ENCODE data around the gene TNFRSF13B.

Gene TNFRSF13B

DNA sequence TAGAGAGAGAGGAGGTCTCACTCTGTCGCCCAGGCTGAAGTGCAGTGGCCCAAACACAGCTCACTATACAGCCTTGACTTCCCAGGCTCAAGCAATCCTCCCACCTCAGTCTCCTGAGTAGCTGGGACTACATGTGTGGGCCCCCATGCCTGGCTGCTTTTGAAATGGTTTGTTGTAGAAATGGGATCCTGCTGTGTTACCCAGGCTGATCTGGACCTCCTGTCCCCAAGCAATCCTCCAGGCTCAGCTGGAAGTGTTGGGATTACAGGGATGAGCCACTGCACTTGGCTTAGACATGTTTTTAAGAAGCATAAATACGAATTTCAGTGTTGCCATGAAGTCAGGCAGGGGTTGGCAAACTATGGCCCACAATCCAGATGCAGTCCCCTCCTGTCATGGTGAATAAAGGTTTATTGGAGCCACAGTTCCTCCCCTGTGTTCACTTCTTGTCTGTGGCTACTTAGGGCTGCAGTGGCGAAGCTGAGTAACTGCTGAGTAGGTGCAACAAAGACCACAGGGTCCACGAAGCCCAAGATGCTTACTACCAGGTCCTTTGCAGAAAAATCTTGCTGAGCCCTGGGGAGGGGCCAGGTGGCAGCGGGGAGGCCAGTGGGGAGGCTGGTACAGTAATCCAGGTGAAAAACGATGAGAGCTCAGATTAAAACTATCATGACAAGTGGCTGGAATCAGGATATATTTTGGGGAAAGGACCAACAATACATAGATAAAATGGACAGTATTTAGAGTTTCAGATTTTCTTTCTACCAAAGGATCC lies 35.2 kb downstream of the TNFRSF13B start:
- DNase-seq: no peak

DNA sequence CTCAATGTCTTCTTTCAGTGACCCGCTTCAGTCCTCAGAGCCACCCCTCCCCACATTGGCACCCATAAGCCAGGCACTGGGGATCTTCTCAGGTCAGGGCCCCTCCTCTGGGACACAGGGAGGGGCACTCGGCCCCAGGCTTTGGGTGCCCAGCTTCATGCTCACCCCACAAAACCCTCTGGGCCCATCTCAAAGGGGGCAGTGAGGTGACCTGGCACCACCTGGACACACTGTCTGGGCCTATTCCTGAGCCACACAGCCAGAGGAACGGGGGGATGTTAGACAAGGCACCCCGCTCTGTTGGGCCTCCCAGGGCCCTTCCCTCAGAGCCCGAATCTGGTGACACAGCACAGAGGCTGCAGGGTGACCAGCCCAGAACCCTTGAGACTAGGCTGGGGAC lies 36.1 kb downstream of the TNFRSF13B start:
- no peak for DNase-seq

DNA sequence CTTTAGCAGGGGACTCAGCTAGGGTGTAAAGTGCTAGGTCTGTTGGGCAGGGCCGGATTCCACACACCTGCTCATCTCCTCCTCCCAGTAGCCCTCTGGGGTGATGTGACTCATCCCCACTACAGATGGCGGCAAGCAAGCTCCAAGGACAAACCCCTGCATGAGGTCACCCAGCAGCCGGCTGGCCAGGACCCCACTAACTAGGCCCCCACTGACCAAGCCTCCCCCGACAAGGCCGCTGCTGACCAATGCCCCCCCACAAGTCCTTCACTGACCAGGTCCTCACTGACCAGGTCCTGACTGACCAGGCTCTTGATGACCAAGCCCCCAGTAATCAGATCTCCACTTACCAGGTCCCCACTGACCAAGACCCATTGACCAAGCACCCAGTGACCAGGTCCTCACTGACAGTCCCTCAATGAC lies 36.7 kb downstream of the TNFRSF13B start:
- no peak for DNase-seq

DNA sequence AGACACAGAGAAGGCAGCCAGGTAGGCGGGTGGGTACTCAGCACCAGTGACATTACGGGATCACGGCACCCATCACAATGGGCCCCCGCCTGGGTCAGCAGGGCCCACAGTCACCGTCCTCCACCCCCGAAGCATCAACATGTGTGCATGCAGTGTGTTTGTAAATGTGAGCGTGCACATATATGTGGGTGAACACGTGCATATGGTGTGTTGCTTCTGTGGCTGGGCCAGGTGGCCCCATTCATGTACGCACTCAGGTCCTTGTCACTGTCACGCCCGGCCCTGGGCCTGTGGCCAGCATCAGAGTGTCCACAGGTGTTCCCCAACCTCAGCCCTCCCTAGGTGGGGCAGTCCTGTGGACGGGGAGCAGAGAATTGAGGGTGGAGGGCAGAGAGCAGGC lies 37.1 kb downstream of the TNFRSF13B start:
- DNase-seq: no peak

DNA sequence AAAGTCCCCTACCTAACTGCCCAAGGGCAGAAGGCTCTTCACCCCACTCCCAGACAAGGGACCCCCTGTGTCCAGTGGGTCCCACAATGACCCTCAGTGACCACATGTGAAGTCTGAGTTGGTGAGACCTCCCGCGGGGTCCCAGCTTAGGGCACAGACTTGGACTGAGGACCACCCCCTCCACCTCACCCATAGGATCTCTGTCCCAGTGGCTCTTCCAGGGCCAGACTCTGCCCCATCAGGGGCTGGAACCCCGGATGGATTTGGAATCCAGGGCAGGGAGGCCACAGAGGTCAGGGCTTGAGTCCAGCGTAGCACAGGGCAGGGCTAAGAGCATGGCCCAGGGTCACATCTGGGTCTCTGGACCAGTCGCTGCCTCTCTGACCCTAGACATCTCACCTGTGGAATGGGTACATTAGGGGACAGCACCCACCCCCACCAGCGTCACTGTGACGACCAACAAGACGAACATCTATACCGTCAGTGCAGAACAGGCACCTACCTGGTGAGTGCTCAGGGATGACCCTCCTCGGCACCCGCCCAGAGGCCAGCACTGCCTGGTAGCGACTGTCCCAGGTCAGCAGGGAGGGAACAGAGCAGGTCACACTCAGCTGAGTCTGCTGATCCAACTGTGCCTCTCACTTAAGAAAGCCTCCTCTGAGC lies 37.7 kb downstream of the TNFRSF13B start:
- DNase-seq: no peak

DNA sequence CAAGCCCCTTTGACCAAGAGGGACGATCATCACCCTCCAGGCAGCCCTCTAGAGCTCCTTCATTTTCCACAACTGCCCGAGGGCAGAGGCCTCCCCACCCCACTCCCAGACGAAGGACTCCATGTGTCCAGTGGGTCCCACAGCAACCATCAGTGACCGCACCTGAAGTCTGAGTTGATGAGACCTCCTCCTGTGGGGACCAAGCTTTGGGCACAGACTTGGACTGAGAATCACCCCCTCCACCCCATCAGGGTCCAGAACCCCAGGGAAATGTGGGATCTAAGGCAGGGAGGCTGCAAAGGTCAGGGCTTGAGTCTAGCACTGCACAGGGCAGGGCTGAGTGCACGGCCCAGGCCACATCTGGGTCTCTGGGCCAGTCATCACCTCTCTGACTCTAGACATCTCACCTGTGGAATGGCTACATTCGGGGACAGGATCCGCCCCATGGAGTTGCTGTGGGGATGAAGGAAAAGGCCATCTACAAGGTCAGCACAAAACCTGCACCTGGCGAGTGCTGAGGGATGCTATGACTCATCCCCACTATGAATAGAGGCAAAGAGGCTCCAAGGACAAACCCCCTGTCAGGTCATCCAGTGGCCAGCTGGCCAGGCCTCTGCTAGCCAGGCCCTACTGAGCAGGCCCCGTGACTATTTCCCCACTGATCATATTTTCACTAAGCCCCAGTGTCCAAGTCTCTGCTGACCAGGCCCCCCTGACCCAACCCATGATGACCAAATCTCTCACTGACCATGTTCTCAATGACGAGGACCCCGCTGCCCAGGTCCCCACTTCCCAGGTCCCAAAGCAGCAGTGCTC lies 38.4 kb downstream of the TNFRSF13B start:
- DNase-seq: no peak

DNA sequence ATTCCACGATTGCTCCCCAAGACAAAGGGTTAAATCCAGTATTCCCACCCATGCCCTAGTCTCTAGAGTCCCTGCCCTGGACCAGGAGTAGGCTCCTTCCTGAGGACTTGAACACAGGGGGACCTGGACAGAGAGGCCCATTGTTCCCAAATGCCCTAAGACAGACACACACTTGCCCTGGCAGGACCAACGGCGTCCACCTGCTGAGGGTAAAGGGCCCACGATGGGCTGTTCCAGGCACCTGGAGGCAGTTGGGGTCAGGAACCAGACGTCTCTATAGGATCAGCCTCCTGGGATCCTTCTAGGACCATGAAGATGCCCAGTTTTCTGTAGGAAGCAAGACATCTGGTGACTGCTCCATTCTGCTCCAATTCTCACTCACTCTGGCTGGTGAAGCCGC lies 39.3 kb downstream of the TNFRSF13B start:
- DNase-seq: no peak

DNA sequence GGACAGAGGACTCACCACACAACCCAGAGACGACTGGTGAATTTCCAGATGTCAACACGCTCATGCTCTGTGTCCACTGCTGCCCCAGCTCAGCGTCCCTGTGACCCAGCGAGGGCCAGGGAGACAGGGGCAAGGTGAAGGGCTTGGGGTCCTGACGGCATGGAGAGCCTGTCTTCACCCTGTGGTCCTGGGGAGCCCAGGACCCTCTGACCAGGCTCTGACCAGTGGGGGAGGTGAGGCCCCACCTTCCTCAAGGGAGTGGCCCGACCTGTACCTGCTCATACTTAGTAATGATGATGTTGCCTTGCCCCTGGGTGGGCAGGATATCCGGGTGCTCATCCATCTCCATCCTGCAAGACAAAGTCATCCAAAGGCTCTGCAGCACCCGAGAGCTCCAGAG lies 39.8 kb downstream of the TNFRSF13B start:
- DNase-seq: no peak

DNA sequence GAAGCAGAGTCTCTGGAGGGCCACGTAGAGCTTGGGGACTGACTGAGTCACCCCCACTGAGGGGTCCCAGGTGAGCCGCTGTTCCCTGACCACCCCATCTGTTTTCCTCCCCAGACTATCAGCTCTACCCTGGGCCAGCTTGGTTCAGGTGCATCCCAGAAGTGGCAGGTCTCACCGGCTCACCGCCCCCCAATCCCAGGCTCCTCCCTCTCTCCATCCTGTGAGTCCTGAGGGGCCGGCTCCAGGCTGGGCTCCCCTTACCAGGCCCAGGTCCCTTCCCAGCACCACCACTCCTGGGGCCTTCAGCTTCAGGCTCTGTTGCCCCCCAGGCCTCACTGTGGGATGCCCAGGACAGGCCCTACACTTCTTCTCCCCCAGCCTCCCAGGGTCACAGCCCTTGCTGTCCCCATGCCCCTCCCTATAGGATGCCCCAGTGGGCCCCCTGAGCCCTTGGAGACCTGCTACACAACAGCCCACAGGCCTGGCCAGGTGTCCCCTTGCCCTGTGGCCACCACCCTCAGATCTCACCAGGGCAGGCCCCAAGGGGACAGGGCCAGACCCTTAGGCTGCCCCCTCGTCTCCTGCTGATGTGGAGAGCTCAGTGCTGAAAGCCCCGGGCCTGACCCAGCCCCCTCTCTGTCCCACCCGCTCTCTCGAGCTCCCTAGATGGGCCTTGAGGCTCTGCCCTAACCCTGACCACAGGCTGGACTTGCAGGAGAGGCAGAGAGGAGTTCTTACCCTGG lies 40.4 kb downstream of the TNFRSF13B start:
- no peak for DNase-seq

DNA sequence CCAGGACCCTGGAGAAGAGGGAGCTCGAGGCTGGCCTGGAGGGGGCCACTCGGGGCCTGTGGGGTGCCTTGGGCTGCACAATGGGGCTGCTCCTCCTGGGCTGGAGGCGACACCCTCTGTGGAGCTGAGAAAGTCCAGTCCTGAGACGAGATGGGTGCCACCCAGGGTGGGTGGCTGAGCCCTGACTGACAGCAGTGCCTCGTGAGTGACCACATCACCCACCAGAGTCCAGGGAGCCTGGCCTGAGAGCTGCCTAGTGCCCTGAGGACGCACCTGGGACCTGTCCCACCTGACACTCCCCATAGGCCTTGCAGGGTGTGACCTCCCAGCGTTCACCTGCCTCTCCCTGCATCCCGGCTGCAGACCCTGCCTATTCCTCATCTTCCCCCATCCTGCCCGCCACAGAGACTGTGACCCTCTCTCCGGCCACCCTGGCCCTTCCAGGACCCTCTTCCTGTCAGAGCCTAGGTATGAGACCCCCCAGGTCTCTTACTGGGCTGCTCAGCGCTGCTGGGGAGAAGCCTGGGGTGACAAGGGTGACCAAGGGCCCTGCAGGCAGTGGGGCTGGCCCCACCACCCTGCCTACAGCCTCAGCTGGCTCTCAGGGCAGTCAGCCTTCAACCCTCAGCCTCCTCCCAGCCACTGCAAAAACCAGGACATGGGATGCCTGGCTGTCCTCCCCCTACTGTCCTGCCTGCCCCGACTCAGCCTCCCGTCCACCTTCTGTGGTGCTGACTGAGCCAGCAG lies 41.2 kb downstream of the TNFRSF13B start:
- no peak for DNase-seq

DNA sequence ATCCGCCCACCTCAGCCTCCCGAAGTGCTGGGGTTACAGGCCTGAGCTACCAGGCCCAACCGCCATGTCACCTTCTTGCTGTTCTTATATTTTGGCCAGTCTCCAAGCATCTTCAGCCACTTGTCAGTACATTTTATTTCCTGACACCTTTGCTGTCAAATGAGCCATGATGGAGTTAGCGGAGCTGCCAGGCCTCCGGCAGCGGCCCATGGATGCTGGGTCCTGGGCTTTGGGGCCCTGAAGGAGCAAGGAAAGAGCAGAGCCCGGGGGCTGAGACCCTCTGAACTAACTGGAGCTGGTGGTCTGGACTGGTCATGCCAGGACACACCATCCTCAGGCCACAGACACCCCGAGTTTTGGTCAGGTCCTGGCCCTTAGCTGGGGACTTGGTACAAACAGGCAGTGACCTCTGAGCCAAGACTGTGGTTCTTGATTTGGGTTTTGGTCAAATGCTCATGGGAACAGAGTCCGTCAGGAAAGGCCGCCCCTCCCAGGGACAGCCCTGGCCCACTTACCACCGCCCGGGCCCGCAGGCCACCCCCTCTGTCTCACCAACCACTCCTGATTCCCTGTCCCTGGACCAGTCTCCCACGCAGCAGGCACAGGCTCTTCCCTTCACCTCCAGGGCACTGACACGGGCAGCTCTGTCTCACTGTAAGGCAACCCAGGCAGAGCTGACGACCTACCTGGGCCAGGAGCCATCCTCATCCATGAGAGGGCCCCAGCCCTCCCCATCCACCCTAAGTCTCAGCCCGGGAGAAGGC lies 42.0 kb downstream of the TNFRSF13B start:
- DNase-seq: no peak

DNA sequence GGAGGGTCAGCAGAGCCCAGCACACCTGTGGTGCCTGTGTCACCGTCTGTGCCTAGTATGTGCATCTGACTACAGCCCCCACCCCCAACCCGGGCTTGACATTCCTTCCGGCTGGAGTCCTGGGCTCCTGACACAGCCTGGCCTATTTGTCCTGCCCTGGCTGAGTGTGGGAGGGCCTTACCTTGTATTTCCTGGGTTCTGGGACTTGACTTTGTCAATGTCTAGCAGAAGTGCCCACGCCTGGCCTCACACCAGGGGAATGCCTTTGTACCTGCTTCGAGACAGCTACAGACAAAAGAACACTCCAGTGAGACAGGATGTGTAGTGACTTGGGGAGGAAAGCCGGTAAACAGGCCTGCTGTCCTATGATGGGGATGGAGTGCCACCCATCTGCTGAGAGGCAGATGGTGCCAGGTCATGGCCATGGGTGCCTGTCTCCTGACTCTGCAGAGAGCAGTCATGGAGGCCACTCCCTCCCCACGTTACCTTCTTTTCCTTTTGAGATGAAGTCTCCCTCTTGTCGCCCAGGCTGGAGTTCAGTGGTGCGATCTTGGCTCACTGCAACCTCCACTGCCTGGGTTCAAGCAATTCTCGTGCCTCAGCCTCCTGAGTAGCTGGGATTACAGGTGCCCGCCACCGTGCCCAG lies 42.8 kb downstream of the TNFRSF13B start:
- no peak for DNase-seq

DNA sequence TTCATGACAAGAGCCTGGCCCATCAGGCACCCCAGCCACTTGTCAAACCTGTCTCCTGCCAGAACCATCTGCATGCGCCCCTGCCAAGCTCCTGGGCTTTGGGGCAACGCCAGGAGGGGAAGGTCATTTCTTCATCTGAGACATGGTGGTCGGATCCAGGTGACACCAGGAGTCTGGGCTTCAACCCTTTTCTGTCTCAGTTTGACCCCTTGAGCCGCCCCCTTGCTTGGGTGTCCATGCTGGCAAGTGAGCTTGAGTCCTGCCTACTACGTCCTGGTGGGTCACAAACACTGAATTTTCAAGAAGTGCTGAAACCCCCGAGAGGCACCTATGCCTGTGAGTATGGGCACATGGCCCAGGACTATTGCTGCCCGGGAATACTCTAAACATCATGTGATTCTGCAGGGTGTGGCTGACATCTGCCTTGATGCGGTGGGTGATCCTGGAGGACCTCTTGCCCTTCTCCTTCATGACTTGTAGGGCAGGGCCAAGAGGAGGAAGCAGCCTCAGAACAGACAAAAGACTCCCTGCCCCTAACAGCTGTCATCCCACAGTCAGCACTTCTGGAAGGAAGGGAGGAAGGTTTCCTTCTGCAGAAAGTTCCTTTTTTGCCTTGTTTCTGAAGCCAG lies 43.4 kb downstream of the TNFRSF13B start:
- DNase-seq: no peak

DNA sequence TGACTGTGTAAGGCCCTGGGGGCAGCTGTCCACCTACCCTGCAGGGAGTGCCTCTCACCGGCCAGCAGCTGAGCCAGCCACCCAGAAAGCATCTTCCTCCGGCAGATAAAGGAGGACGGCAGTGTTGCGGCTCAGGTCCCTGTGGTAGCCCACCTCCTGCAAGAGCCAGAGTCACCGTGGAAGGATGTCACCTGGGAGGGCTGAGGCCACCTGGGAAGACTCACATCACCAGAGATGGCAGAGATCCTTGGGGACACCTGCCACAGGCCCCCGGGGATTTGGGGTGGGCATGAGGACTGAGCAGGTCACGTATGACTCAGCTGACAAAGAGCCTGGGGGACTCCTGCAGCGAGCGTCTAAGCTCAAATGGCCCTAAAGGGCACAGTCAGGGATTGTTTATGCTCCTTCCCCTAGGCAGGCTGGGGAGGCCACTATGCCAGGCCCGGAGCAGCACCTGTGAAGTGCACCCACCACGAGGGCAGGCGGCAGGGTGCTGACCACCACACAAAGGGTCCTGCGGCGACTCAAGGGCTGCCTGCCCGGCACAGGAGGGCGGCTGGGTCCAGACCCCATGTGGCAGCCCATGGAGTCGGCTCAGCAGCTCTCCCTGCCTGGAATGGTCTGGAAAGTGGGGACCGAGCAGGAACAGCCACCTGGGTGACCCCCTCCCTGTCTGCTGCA lies 44.1 kb downstream of the TNFRSF13B start:
- no peak for DNase-seq

DNA sequence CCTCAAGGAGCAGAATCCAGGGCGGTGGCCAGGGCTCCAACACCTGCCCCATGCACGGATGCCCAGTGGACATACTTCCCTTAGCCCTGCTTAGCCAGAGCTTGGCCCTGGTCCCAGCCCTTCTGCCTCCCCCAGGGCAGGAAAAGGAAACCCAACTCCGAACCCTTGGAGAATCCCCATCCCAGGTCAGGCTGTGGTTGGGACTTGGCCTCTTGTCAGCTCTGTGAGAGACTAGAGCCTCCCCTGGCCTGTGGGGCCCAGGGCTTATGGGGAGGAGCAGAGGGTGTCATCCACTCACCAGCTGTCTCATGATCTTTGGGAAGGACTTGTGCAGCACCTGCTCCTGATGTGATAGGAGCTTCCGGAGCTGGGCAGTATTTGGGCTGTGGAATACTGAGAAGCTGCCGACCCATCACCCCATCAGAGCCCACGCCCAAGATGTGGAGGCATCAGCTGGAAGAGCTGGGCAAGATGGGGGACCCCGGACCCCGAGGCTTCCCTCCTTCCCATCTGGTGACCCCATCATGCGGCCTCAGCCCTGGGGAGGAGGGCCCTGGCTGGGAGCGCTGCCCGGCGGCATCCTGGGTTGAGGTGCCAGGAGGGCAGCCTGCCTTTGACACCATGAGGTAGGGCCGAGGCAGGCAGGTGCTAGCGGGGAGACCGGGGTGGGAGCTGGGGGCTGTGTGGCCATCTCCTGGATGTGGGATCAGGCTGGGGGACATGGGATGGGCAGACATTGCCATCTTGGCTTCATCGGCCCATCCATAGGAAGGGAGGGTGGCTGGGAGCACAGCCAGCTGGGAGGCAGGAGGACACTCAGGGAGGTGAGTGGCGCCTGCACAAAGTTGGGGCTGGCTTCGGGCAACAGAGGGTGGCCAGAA lies 45.1 kb downstream of the TNFRSF13B start:
- no peak for DNase-seq

DNA sequence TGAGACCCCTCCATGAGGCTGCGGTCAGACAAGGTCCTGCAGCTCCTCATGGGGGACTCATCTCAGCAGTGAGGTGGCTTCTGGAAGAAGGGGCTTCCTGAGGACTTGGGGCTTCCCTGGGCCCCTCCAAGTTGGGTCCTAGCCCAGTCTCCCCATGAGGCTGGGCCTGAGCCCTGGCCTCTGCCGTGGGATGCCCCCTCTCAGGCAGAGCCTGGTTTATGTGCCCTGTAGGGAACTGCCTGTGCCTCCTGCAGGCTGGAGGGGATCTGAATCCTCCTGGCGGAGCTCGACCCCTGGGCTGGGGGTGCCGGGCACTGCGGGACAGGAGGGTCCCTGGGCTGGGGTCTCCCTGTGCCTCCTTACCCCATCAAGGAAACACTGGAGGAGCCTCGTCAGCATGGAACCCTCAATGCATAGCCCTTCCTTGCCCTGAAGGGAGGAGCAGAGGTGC lies 45.8 kb downstream of the TNFRSF13B start:
- no peak for DNase-seq

DNA sequence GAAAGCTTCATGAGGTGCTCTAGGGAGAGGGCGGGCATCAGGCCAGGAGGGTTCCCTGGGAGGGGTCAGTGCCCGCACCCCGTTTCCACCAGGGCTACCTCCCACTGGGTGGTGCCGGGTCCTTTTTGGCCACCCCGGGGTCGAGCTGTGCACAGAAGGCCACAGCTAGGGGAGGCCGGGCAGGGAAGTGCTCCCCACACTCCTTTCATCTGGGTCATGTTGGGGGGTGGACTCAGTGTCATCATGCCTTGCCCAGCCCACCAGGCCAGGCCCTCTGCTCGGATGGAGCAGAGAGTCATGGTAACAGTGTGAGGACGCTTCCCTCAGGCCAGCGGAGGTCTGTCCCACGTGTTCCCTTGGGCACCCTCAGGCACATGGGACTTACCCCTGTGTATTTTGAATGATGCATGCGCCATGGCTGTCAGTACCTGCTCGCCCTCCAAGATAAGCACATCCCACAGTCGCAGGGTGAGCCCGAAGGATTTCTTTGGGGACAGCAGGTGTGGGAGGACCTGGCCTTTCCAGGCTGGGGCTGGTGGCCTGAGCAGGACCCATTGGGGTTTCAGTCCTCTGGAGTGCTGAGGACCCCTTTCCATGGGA lies 46.4 kb downstream of the TNFRSF13B start:
- no peak for DNase-seq
